Chondrocyte (in vitro differentiated cells): ENCODE measurements around the gene TAF1D. TPM values are rescaled to one million over a fixed set of nuclear protein-coding genes. Genes with fewer than 3 reads are reported as not detected.

Source experiments
- DNase-seq: peaks from one replicate; pipeline ENCODE4 v3.0.0; 2021; ENCODE audit warnings: mixed read lengths, low spot score
- H3K27ac Mint-ChIP-seq: one replicate; pipeline ENCODE4 v1.8.0; 2021; ENCODE audit warnings: mild to moderate bottlenecking, moderate library complexity, mixed read lengths; ENCODE audit not compliant: unreplicated experiment
- H3K27me3 Mint-ChIP-seq: 2 replicates; pipeline ENCODE4 v1.8.0; 2021; ENCODE audit warnings: low read depth, mixed read lengths
- H3K36me3 Mint-ChIP-seq: 2 replicates; pipeline ENCODE4 v1.8.0; 2021; ENCODE audit warnings: low read depth, mixed read lengths
- H3K4me1 Mint-ChIP-seq: 2 replicates; pipeline ENCODE4 v1.8.0; 2021; ENCODE audit warnings: low read depth, mild to moderate bottlenecking, mixed read lengths
- H3K4me3 Mint-ChIP-seq: one replicate; pipeline ENCODE4 v1.8.0; 2021; ENCODE audit warnings: mild to moderate bottlenecking, moderate library complexity, mixed read lengths; ENCODE audit not compliant: unreplicated experiment
- H3K9me3 Mint-ChIP-seq: 2 replicates; pipeline ENCODE4 v1.8.0; 2021; ENCODE audit warnings: low read depth, mixed read lengths
- total RNA-seq: library from RNA; stranded (reverse); gene quantifications from 3 replicates; pipeline ENCODE4 v1.2.1, GENCODE V29; 2021
- TF ChIP-seq, protein P1 (sequence below): fragments of 200-600 bp; sonication (generic); IDR thresholded peaks from 2 replicates; pipeline ENCODE4 v1.5.0; 2021; ENCODE audit warnings: antibody characterized with exemption, mild to moderate bottlenecking, moderate library complexity

The TAF1D gene
- total RNA-seq, 1 donor from 2014 or later, result 85.7 TPM

DNA sequence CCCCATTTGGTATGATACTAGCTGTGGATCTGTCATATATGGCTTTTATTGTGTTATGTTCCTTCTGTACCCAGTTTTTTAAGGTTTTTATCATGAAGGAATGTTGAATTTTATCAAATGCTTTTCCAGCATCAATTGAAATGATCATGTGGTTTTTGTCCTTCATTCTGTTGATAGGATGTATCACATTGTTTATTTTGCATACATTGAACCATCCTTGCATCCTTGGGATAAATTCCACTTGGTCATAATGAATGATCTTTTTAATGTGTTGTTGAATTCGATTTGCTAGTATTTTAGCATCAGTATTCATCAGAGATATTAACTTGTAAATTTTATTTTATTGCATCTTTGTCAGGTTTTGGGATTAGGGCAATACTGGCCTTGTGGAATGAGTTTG is 31.1 kb downstream of the TAF1D start:
- DNase-seq, result no peak
- Mint-ChIP-seq H3K27me3 (no peaks in the 10 kb centered on the region), H3K36me3 (peaks cover 59% of the 10 kb centered on the region), H3K27ac (no peak overlapping the region), H3K4me1 (no peaks in the 10 kb centered on the region), H3K4me3 (no peak overlapping the region), H3K9me3 (peaks cover 35% of the 10 kb centered on the region)
- TF ChIP-seq, protein P1, sequence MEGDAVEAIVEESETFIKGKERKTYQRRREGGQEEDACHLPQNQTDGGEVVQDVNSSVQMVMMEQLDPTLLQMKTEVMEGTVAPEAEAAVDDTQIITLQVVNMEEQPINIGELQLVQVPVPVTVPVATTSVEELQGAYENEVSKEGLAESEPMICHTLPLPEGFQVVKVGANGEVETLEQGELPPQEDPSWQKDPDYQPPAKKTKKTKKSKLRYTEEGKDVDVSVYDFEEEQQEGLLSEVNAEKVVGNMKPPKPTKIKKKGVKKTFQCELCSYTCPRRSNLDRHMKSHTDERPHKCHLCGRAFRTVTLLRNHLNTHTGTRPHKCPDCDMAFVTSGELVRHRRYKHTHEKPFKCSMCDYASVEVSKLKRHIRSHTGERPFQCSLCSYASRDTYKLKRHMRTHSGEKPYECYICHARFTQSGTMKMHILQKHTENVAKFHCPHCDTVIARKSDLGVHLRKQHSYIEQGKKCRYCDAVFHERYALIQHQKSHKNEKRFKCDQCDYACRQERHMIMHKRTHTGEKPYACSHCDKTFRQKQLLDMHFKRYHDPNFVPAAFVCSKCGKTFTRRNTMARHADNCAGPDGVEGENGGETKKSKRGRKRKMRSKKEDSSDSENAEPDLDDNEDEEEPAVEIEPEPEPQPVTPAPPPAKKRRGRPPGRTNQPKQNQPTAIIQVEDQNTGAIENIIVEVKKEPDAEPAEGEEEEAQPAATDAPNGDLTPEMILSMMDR, result no peak

DNA sequence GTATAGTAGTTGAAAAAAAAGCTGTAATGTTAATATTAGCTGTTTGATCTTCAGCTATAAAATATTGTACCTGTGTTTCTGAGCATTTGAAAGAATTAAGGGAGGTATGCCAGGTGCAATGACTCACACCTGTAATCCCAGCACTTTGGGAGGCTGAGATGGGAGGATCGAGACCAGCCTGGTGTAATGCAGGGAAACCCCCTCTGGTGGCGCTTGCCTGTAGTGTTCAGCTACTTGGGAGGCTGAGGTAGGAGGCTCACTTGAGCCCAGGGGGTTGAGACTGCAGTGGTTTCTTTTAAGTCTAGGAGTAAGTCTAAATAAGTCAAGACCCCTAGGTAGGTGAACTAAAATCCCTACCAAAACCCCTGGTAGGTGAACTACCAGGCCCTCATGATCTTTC is 37.1 kb downstream of the TAF1D start:
- Mint-ChIP-seq H3K4me1 (no peaks in the 10 kb centered on the region), H3K36me3 (peaks cover 42% of the 10 kb centered on the region)

DNA sequence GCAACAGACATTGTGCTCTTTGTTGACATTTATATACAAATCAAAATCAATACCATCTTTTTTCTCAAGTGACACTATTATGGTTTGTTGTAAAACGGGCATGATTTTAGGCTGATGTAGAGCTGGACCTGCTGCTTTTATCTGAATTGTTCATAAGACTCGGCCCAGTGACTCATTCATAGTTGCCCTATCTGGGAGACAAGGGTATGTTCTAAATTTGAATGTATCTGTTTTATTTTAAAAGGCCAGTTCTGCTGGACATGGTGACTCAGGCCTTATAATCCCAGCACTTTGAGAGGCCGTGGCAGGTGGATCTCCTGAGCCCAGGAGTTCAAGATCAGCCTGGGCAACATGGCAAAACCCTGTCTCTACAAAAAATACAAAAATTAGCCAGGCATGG is 40.5 kb downstream of the TAF1D start:
- Mint-ChIP-seq H3K9me3 (no peaks in the 10 kb centered on the region), H3K4me3 (no peak overlapping the region), H3K4me1 (no peaks in the 10 kb centered on the region), H3K27ac (no peak overlapping the region), H3K27me3 (no peaks in the 10 kb centered on the region), H3K36me3 (peaks cover 46% of the 10 kb centered on the region)
- DNase-seq, result no peak
- TF ChIP-seq, protein P1, result no peak

More for the DNA sequence above, 37.1 kb downstream of the TAF1D start:
- H3K27ac Mint-ChIP-seq, result no peak overlapping the region
- H3K4me3 Mint-ChIP-seq, result no peak overlapping the region
- peaks cover 12% of the 10 kb centered on the region for H3K9me3 Mint-ChIP-seq
- no peaks in the 10 kb centered on the region for H3K27me3 Mint-ChIP-seq
- DNase-seq, result no peak
- TF ChIP-seq, protein P1, result peak; percentile 21

DNA sequence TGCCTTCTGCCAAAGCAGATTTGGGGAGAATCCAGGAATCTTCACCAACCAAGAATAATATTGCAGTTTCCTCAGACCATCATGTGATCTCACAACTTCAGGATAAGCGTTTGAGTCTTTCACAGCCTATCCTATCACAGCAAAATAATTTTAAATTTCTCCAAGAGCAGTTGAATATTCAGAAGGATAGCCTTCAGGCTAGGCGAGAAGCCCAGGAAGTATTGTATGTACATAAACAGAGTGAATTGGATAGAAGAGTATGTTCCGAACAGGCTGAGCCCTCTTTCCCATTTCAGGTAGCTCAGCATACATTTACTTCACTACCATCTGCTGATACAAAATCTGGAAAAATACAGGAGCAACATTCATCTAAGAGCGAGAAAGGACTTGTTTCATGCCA is 43.7 kb downstream of the TAF1D start:
- DNase-seq, result no peak
- H3K27ac Mint-ChIP-seq, result no peak overlapping the region
- peaks cover 46% of the 10 kb centered on the region for H3K36me3 Mint-ChIP-seq
- H3K27me3 Mint-ChIP-seq, result no peaks in the 10 kb centered on the region
- H3K4me3 Mint-ChIP-seq, result no peak overlapping the region
- TF ChIP-seq, protein P1, result no peak
- H3K9me3 Mint-ChIP-seq, result no peaks in the 10 kb centered on the region
- no peaks in the 10 kb centered on the region for H3K4me1 Mint-ChIP-seq

DNA sequence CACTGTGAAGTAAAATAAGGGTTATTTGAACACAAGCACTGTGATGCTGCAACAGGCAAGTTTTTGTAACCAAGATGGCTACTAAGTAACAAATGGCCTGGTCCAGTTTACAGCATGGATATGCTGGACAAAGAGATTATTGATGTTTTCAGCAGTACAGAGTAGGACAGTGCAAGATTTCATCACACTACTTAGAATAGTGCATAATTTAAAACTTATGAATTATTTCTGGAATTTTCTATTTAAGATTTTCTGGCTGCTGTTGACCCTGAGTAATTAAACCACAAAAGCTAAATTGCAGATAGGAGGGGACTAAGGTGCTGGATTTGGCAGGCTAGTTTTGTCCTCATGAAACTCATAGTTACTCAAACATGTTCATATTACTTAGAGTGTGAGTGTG is 46.7 kb downstream of the TAF1D start:
- Mint-ChIP-seq H3K27ac (no peak overlapping the region), H3K4me1 (no peaks in the 10 kb centered on the region), H3K4me3 (no peak overlapping the region), H3K27me3 (no peaks in the 10 kb centered on the region), H3K9me3 (no peaks in the 10 kb centered on the region), H3K36me3 (peaks cover 45% of the 10 kb centered on the region)
- TF ChIP-seq, protein P1, result no peak
- no peak for DNase-seq
